ENCODE measurements around the gene SCGB1A1.

SCGB1A1 gene

GRCh38 chr11:62421996-62422395 lies 3.2 kb downstream of the SCGB1A1 start:
- DNase-seq (ENCODE audit: low spot score): no peak

GRCh38 chr11:62423012-62423411 lies 4.2 kb downstream of the SCGB1A1 start:
- DNase-seq (ENCODE audit: low spot score): no peak

GRCh38 chr11:62427630-62428233 lies 8.9 kb downstream of the SCGB1A1 start:
- DNase-seq (ENCODE audit: low spot score): peak; percentile 85

GRCh38 chr11:62428871-62429560 lies 10.2 kb downstream of the SCGB1A1 start:
- no peak for DNase-seq (ENCODE audit: low spot score)

- no peak for DNase-seq (ENCODE audit: low spot score)
These were observed 11.6 kb downstream of the SCGB1A1 start for GRCh38 chr11:62430425-62430824.

- DNase-seq (ENCODE audit: low spot score): no peak
These were observed 12.5 kb downstream of the SCGB1A1 start for GRCh38 chr11:62431171-62431901.

GRCh38 chr11:62432695-62433094 lies 13.9 kb downstream of the SCGB1A1 start:
- DNase-seq (ENCODE audit: low spot score): no peak

GRCh38 chr11:62433141-62433903 lies 14.5 kb downstream of the SCGB1A1 start:
- no peak for DNase-seq (ENCODE audit: low spot score)

GRCh38 chr11:62433904-62434276 lies 15.1 kb downstream of the SCGB1A1 start:
- no peak for DNase-seq (ENCODE audit: low spot score)

- no peak for DNase-seq (ENCODE audit: low spot score)
These were observed 17.2 kb downstream of the SCGB1A1 start for GRCh38 chr11:62435846-62436660.

GRCh38 chr11:62437616-62438015 lies 18.8 kb downstream of the SCGB1A1 start:
- no peak for DNase-seq (ENCODE audit: low spot score)

GRCh38 chr11:62438641-62439040 lies 19.8 kb downstream of the SCGB1A1 start:
- no peak for DNase-seq (ENCODE audit: low spot score)

GRCh38 chr11:62439785-62440602 lies 21.2 kb downstream of the SCGB1A1 start:
- DNase-seq (ENCODE audit: low spot score): no peak

GRCh38 chr11:62443390-62444235 lies 24.8 kb downstream of the SCGB1A1 start:
- no peak for DNase-seq (ENCODE audit: low spot score)

GRCh38 chr11:62444236-62444833 lies 25.5 kb downstream of the SCGB1A1 start:
- DNase-seq (ENCODE audit: low spot score): peak; percentile 31

- DNase-seq (ENCODE audit: low spot score): no peak
These were observed 26.0 kb downstream of the SCGB1A1 start for GRCh38 chr11:62444835-62445234.

GRCh38 chr11:62445314-62445740 lies 26.5 kb downstream of the SCGB1A1 start:
- DNase-seq (ENCODE audit: low spot score): no peak

GRCh38 chr11:62446091-62446490 lies 27.3 kb downstream of the SCGB1A1 start:
- no peak for DNase-seq (ENCODE audit: low spot score)

GRCh38 chr11:62449451-62449851 lies 30.6 kb downstream of the SCGB1A1 start:
- DNase-seq (ENCODE audit: low spot score): no peak

All from activated CD4-positive, alpha-beta T cell treated with anti-CD3 and anti-CD28 coated beads, Interleukin-2, Interleukin-4, amounts not matched to agents 100 ng/mL and 50 ng/mL, durations not matched to agents 16 hours and 8 hours (primary cell).